HL-60 (cell line): ENCODE results near the gene USB1.

Experiments
- DNase-seq, 2 experiments: peaks; one replicate each; pipeline ENCODE4 v3.0.0-alpha.2; 2010 to 2020; ENCODE audit warnings: low read depth in 1 of 2, low spot score in 1 of 2
- H3K27ac ChIP-seq: fragments of 250-450 bp; sonication (Bioruptor Pico); replicated peaks from 2 replicates; pipeline ENCODE4 v1.5.1; 2020; ENCODE audit warnings: mild to moderate bottlenecking, moderate library complexity
- H3K27me3 ChIP-seq: fragments of 250-450 bp; sonication (Bioruptor Pico); 2 replicates; pipeline ENCODE4 v1.5.1; 2021; ENCODE audit warnings: mild to moderate bottlenecking, moderate library complexity; ENCODE audit not compliant: insufficient read depth, poor library complexity, severe bottlenecking
- H3K4me3 ChIP-seq: replicated peaks from 2 replicates; pipeline ENCODE4 v1.5.1; 2011; ENCODE audit warnings: mild to moderate bottlenecking, control low read depth, low read length; ENCODE audit not compliant: insufficient read depth
- GABPA ChIP-seq: IDR thresholded peaks from 2 replicates; pipeline ENCODE4 v1.6.1; 2012; ENCODE audit warnings: low read depth
- POLR2AphosphoS5 ChIP-seq: IDR thresholded peaks from 2 replicates; pipeline ENCODE4 v1.6.1; 2012; ENCODE audit warnings: low read depth
- SPI1 ChIP-seq: IDR thresholded peaks from 2 replicates; pipeline ENCODE4 v1.6.1; 2012; ENCODE audit warnings: low read depth, mild to moderate bottlenecking, borderline replicate concordance
- TF ChIP-seq, protein P1 (sequence below): IDR thresholded peaks from 2 replicates; pipeline ENCODE4 v1.6.1; 2012; ENCODE audit warnings: low read depth; ENCODE audit not compliant: insufficient replicate concordance
- TF ChIP-seq, protein P2 (sequence below): IDR thresholded peaks from one replicate; pipeline ENCODE4 v1.5.1; 2011; ENCODE audit warnings: low read length, control low read depth, inconsistent platforms; ENCODE audit not compliant: insufficient read depth

USB1 gene

DNA sequence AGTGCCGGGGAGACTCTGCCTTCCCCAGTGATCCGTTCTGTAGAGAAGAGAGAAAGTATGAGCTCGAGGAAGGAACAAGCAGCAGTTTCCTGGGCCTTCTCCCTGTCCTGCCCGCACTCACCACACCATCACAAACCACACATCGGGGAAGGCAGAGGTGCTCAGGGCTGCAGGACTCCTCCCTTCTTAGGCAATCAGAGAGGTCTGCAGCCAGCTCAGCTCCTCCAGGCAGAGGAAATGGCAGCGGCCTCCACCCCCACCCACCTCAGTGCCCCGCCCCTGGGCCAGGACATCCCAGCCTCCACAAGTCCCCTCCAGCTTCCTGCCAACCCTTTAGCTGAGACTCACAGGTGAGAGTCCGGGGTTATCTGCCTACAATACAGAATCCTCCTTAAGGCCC, 2.7 kb upstream of the USB1 start:
- H3K27ac ChIP-seq = peak overlapping the region; percentile 66
- no peak for TF ChIP-seq GABPA
- TF ChIP-seq SPI1 = peak; percentile 16; the same call in 1 of the 2 replicates
- peak; percentile 41; the same call in 1 of the 2 replicates for TF ChIP-seq POLR2AphosphoS5
- TF ChIP-seq, protein P1, sequence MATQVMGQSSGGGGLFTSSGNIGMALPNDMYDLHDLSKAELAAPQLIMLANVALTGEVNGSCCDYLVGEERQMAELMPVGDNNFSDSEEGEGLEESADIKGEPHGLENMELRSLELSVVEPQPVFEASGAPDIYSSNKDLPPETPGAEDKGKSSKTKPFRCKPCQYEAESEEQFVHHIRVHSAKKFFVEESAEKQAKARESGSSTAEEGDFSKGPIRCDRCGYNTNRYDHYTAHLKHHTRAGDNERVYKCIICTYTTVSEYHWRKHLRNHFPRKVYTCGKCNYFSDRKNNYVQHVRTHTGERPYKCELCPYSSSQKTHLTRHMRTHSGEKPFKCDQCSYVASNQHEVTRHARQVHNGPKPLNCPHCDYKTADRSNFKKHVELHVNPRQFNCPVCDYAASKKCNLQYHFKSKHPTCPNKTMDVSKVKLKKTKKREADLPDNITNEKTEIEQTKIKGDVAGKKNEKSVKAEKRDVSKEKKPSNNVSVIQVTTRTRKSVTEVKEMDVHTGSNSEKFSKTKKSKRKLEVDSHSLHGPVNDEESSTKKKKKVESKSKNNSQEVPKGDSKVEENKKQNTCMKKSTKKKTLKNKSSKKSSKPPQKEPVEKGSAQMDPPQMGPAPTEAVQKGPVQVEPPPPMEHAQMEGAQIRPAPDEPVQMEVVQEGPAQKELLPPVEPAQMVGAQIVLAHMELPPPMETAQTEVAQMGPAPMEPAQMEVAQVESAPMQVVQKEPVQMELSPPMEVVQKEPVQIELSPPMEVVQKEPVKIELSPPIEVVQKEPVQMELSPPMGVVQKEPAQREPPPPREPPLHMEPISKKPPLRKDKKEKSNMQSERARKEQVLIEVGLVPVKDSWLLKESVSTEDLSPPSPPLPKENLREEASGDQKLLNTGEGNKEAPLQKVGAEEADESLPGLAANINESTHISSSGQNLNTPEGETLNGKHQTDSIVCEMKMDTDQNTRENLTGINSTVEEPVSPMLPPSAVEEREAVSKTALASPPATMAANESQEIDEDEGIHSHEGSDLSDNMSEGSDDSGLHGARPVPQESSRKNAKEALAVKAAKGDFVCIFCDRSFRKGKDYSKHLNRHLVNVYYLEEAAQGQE = no peak
- TF ChIP-seq, protein P2, sequence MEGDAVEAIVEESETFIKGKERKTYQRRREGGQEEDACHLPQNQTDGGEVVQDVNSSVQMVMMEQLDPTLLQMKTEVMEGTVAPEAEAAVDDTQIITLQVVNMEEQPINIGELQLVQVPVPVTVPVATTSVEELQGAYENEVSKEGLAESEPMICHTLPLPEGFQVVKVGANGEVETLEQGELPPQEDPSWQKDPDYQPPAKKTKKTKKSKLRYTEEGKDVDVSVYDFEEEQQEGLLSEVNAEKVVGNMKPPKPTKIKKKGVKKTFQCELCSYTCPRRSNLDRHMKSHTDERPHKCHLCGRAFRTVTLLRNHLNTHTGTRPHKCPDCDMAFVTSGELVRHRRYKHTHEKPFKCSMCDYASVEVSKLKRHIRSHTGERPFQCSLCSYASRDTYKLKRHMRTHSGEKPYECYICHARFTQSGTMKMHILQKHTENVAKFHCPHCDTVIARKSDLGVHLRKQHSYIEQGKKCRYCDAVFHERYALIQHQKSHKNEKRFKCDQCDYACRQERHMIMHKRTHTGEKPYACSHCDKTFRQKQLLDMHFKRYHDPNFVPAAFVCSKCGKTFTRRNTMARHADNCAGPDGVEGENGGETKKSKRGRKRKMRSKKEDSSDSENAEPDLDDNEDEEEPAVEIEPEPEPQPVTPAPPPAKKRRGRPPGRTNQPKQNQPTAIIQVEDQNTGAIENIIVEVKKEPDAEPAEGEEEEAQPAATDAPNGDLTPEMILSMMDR = no peak
- H3K4me3 ChIP-seq = peak overlapping the region; percentile 13
- DNase-seq = peak; percentile 76 to 95
- no peaks in the 10 kb centered on the region for H3K27me3 ChIP-seq

DNA sequence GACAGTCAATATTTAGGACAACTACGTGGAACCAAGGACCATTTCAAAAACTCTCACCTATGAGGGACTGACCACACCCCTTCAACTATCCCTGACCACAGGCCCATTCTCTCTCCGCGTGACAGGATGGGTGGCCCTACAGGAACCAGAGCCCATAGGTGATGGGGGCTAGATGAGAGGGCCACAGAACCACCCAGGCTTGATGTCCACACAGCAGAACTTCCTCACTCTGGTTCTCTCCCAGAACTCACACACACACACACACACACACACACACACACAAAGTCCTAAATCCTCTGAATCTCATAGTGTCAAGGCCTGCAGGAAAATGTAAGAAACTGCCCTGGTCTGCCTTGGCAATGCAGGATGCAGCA, 2.2 kb upstream of the USB1 start:
- TF ChIP-seq, protein P1 = no peak
- TF ChIP-seq, protein P2 = no peak
- TF ChIP-seq SPI1 (no peak), GABPA (no peak), POLR2AphosphoS5 (no peak)
- DNase-seq = no peak
- Histone ChIP-seq H3K4me3 (no peak overlapping the region; the same call in 1 of the 2 replicates), H3K27me3 (no peaks in the 10 kb centered on the region), H3K27ac (peak overlapping the region; percentile 18; the same call in 1 of the 2 replicates)

DNA sequence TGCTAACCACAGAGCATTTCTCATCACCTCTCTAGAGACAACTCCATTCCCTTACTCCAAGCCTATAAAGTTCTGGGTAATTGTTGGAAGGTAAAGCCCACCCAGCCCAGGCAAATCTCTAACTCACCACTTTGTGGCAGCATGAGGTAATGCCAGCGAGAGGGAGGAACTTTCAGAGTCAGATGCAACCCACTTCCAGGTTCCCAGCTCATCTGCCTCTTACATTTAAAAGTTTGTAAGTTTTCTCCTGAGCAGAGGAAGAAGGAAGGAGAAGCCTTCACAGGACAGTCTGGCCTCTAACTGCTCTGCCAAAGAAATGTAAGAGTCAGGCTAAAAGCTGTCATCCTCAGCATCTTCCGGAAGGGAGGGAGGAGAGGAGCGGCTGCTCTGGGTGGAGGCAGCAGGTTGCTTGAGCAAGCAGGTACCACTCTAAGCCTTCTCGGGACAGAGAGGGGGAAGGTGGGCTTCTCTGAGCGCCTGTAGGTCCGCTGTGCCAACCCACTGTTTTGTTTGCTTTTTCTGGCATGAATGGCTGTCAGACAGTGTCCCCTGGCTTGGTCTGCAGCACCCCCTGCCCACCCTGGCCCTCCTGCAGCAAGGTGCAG, 1.7 kb upstream of the USB1 start:
- H3K27me3 ChIP-seq = no peaks in the 10 kb centered on the region
- TF ChIP-seq, protein P2 = no peak
- TF ChIP-seq SPI1 = peak; percentile 57; the same call in 1 of the 2 replicates
- TF ChIP-seq, protein P1 = no peak
- peak overlapping the region; percentile 72 for H3K27ac ChIP-seq
- H3K4me3 ChIP-seq = peak overlapping the region; percentile 49
- peak in 1 of 2 experiments; percentile 70 for DNase-seq
